PC-9 (cell line): ENCODE measurements around the gene TNFRSF14. TPM values are rescaled to one million over a fixed set of nuclear protein-coding genes. Genes with fewer than 3 reads are reported as not detected.

Source experiments
- BruUV-seq: library from RNA; stranded (reverse); fragments of 400-500 nt; replicated peaks from 2 replicates; lab custom pipeline; 2021; lab: Mats Ljungman, UMichigan
- CTCF ChIA-PET: fragments of 300-600 bp; sonication (Branson Sonifier 250); formaldehyde crosslinking; loops from one replicate; lab custom pipeline; 2022; ENCODE audit warnings: antibody characterized with exemption; lab: Charles Lee
- POLR2A ChIA-PET: fragments of 300-600 bp; sonication (Branson Sonifier 250); formaldehyde crosslinking; loops from one replicate; lab custom pipeline; 2022; ENCODE audit warnings: antibody characterized with exemption; ENCODE audit not compliant: unreplicated experiment; lab: Charles Lee
- DNase-seq, 2 experiments: peaks; one replicate each; pipeline versions ENCODE4 v3.0.0 to v3.0.0-alpha.2; 2015 to 2022; ENCODE audit warnings: mixed read lengths in 1 of 2
- H2AFZ ChIP-seq: fragments of 200-600 bp; sonication (generic); 2 replicates; pipeline ENCODE4 v1.8.1; 2017; ENCODE audit warnings: antibody characterized with exemption
- H3F3A ChIP-seq: fragments of 200-600 bp; sonication (generic); 2 replicates; pipeline ENCODE4 v1.8.1; 2017; ENCODE audit warnings: antibody characterized with exemption, mild to moderate bottlenecking, low read depth; ENCODE audit not compliant: insufficient read depth
- H3K27ac ChIP-seq: fragments of 200-600 bp; sonication (generic); 2 replicates; pipeline ENCODE4 v1.6.1; 2016; ENCODE audit warnings: mixed run types
- H3K27me3 ChIP-seq: fragments of 200-600 bp; sonication (generic); 2 replicates; pipeline ENCODE4 v1.6.1; 2016; ENCODE audit warnings: low read depth, mixed run types; ENCODE audit not compliant: insufficient read depth
- H3K36me3 ChIP-seq: fragments of 200-600 bp; sonication (generic); 2 replicates; pipeline ENCODE4 v1.6.1; 2016; ENCODE audit warnings: low read depth, mixed run types
- H3K4me1 ChIP-seq: fragments of 200-600 bp; sonication (generic); replicated peaks from 2 replicates; pipeline ENCODE4 v1.6.1; 2016; ENCODE audit warnings: mixed run types; ENCODE audit not compliant: insufficient read depth
- H3K4me2 ChIP-seq: fragments of 200-600 bp; sonication (generic); 2 replicates; pipeline ENCODE4 v1.6.1; 2017; ENCODE audit warnings: mixed run types
- H3K4me3 ChIP-seq: fragments of 200-600 bp; sonication (generic); 2 replicates; pipeline ENCODE4 v1.6.1; 2016; ENCODE audit warnings: mixed run types
- H3K79me2 ChIP-seq: fragments of 200-600 bp; sonication (generic); 2 replicates; pipeline ENCODE4 v1.6.1; 2017; ENCODE audit warnings: low read depth, mixed run types
- H3K9me2 ChIP-seq: fragments of 200-600 bp; sonication (generic); 2 replicates; pipeline ENCODE4 v1.8.1; 2017; ENCODE audit warnings: mild to moderate bottlenecking; ENCODE audit not compliant: insufficient read depth
- H3K9me3 ChIP-seq: fragments of 200-600 bp; sonication (generic); 2 replicates; pipeline ENCODE4 v1.8.1; 2016; ENCODE audit warnings: low read depth; ENCODE audit not compliant: insufficient read depth
- H4K20me1 ChIP-seq: fragments of 200-600 bp; sonication (generic); 2 replicates; pipeline ENCODE4 v1.8.1; 2017; ENCODE audit not compliant: insufficient read depth
- EZH2 ChIP-seq: fragments of 200-600 bp; sonication (generic); IDR thresholded peaks from 2 replicates; pipeline ENCODE4 v1.8.0; 2017; ENCODE audit warnings: antibody characterized with exemption, low read depth
- intact Hi-C: fragments of 100-400 bp; cut with micrococcal nuclease; formaldehyde crosslinking; loops from one replicate; pipeline ENCODE4 v1.10.0; 2022; ENCODE audit not compliant: unreplicated experiment
- total RNA-seq: library from RNA; stranded (reverse); gene quantifications from 2 replicates; pipeline ENCODE4 v1.2.3, GENCODE V29; 2021
- TF ChIP-seq, protein P1 (sequence below): fragments of 200-600 bp; sonication (generic); conservative IDR thresholded peaks from 2 replicates; pipeline ENCODE4 v1.6.1; 2017; ENCODE audit warnings: mixed run types, antibody characterized with exemption, mild to moderate bottlenecking, moderate library complexity

Gene TNFRSF14
- total RNA-seq, 1 experiment from 2014 or later = 9.9 TPM

DNA sequence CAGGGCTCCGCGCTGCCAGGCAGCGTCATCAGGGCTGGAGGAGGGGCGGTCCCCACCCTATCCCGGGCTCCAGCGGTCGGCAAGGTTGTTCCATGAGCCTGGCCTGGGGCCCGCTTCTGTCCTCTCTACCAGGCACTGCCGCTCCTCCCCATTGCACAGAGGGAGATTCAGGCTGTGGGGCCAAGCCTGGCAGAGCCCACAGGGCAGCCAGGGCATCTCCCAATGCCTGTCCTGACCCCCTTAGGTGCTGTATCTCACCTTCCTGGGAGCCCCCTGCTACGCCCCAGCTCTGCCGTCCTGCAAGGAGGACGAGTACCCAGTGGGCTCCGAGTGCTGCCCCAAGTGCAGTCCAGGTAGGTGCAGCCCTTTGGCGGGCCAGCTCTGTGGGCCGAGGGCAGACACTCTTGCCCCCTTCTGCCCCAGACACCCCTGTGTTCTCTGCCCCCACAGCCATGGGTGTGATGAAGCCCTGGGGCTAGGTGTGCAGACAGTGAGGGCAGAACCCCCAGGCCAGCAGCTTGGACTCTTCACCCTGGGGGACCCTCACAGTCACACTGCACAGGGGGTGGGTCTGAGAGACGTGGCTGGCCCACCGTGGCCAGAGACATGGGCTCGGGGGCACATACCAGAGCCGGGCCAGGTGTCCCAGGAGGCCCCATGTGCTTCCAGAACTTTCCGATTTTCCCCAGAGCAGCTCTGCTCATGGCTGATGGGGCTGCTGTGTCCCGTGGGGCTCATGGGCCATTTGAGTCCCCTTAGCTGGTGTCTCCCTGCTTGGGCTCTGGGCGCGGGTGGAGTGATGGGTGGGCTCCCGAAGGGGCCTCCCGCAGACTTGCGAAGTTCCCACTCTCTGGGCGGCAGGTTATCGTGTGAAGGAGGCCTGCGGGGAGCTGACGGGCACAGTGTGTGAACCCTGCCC lies 1.6 kb downstream of the TNFRSF14 start:
- BruUV-seq = no TSS peak
- H3K9me3 ChIP-seq = no peaks in the 10 kb centered on the region
- no peak for TF ChIP-seq EZH2
- TF ChIP-seq, protein P1, sequence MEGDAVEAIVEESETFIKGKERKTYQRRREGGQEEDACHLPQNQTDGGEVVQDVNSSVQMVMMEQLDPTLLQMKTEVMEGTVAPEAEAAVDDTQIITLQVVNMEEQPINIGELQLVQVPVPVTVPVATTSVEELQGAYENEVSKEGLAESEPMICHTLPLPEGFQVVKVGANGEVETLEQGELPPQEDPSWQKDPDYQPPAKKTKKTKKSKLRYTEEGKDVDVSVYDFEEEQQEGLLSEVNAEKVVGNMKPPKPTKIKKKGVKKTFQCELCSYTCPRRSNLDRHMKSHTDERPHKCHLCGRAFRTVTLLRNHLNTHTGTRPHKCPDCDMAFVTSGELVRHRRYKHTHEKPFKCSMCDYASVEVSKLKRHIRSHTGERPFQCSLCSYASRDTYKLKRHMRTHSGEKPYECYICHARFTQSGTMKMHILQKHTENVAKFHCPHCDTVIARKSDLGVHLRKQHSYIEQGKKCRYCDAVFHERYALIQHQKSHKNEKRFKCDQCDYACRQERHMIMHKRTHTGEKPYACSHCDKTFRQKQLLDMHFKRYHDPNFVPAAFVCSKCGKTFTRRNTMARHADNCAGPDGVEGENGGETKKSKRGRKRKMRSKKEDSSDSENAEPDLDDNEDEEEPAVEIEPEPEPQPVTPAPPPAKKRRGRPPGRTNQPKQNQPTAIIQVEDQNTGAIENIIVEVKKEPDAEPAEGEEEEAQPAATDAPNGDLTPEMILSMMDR = no peak
- H3K27me3 ChIP-seq = no peaks in the 10 kb centered on the region; the same call in 1 of the 2 replicates
- H3K27ac ChIP-seq = no peak overlapping the region
- intact Hi-C loops = no loop called here
- H2AFZ ChIP-seq = no peak overlapping the region
- no peaks in the 10 kb centered on the region for H3F3A ChIP-seq
- ChIA-PET CTCF (no interaction called here), POLR2A (no interaction called here)
- H3K4me1 ChIP-seq = no peaks in the 10 kb centered on the region
- no peaks in the 10 kb centered on the region for H3K79me2 ChIP-seq
- H4K20me1 ChIP-seq = no peaks in the 10 kb centered on the region
- no peaks in the 10 kb centered on the region for H3K36me3 ChIP-seq
- no peaks in the 10 kb centered on the region for H3K9me2 ChIP-seq
- H3K4me3 ChIP-seq = no peak overlapping the region
- H3K4me2 ChIP-seq = no peak overlapping the region
- no peak for DNase-seq

DNA sequence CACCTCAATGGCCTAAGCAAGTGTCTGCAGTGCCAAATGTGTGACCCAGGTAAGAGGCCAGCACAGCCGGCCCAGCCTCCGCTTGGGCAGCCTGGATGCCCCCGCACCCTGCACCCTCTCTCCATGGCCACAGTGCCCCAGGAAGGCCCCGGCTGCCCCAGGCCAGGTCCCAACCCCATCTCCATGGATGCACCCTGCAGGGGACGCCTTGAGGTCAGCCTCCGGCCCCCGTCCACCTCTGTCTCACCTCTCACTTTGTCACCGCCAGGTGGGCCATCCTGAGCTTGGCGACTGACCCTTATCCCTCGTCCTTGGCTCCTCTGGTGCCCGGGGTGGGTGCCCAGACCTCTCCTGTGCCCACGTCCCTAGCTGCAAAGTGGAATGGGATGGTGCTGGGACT lies 2.2 kb downstream of the TNFRSF14 start:
- Histone ChIP-seq H3K9me3 (no peaks in the 10 kb centered on the region), H3K79me2 (no peaks in the 10 kb centered on the region), H3K9me2 (no peaks in the 10 kb centered on the region), H3K4me2 (no peak overlapping the region), H3F3A (no peaks in the 10 kb centered on the region), H3K4me1 (no peaks in the 10 kb centered on the region), H3K27ac (no peak overlapping the region), H3K4me3 (no peak overlapping the region), H3K36me3 (no peaks in the 10 kb centered on the region), H4K20me1 (no peaks in the 10 kb centered on the region), H3K27me3 (no peaks in the 10 kb centered on the region; the same call in 1 of the 2 replicates), H2AFZ (no peak overlapping the region)
- no TSS peak for BruUV-seq
- intact Hi-C loops = no loop called here
- DNase-seq = no peak
- CTCF ChIA-PET = no interaction called here
- POLR2A ChIA-PET = no interaction called here
- TF ChIP-seq EZH2 = no peak
- TF ChIP-seq, protein P1 = no peak

DNA sequence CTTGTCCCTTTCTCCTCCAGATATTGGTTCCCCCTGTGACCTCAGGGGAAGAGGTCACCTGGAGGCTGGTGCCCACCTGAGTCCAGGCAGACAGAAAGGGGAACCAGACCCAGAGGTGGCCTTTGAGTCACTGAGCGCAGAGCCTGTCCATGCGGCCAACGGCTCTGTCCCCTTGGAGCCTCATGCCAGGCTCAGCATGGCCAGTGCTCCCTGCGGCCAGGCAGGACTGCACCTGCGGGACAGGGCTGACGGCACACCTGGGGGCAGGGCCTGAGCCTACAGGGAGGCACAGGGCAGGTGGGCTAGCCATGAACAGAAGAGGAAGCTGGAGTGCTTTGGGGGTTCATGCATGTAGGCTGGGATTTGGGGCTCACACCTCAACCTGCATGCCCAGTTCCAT lies 2.7 kb downstream of the TNFRSF14 start:
- CTCF ChIA-PET = no interaction called here

More for the DNA sequence above, 2.7 kb downstream of the TNFRSF14 start:
- no peaks in the 10 kb centered on the region for H3K9me3 ChIP-seq
- no peak overlapping the region for H3K4me3 ChIP-seq
- POLR2A ChIA-PET = no interaction called here
- intact Hi-C loops = no loop called here
- no peaks in the 10 kb centered on the region for H3F3A ChIP-seq
- no peaks in the 10 kb centered on the region for H3K36me3 ChIP-seq
- DNase-seq = no peak
- H3K4me1 ChIP-seq = no peaks in the 10 kb centered on the region
- H2AFZ ChIP-seq = no peak overlapping the region
- BruUV-seq = no TSS peak
- no peak overlapping the region for H3K27ac ChIP-seq
- no peaks in the 10 kb centered on the region for H3K79me2 ChIP-seq
- H3K4me2 ChIP-seq = no peak overlapping the region
- H3K27me3 ChIP-seq = no peaks in the 10 kb centered on the region; the same call in 1 of the 2 replicates
- TF ChIP-seq, protein P1 = no peak
- TF ChIP-seq EZH2 = no peak
- no peaks in the 10 kb centered on the region for H3K9me2 ChIP-seq
- no peaks in the 10 kb centered on the region for H4K20me1 ChIP-seq
